GM23338 (cell line): ENCODE measurements around the gene TMEM51. TPM values are rescaled to one million over a fixed set of nuclear protein-coding genes. Genes with fewer than 3 reads are reported as not detected.

ENCODE experiments used
- ATAC-seq: fragments of 200-7000 bp; cut with Tn5 transposase; 3 replicates; pipeline ENCODE4 v1.9.1; 2020
- DNase-seq: peaks from one replicate; pipeline ENCODE4 v3.0.0-alpha.2; 2015; ENCODE audit warnings: low spot score
- H2AFZ ChIP-seq: fragments of 200-600 bp; sonication (generic); 2 replicates; pipeline ENCODE4 v1.8.0; 2016; ENCODE audit warnings: antibody characterized with exemption, mild to moderate bottlenecking, moderate library complexity
- H3F3A ChIP-seq: fragments of 200-600 bp; sonication (generic); replicated peaks from 2 replicates; pipeline ENCODE4 v1.8.0; 2017; ENCODE audit warnings: antibody characterized with exemption, mixed run types, low read depth
- H3K27ac ChIP-seq: fragments of 200-600 bp; sonication (generic); 2 replicates; pipeline ENCODE4 v1.6.1; 2016; ENCODE audit warnings: low read depth
- H3K27me3 ChIP-seq: fragments of 200-600 bp; sonication (generic); 2 replicates; pipeline ENCODE4 v1.8.0; 2016; ENCODE audit warnings: mild to moderate bottlenecking, mixed run types, moderate library complexity; ENCODE audit not compliant: insufficient read depth
- H3K36me3 ChIP-seq: fragments of 200-600 bp; sonication (generic); 2 replicates; pipeline ENCODE4 v1.8.0; 2016; ENCODE audit warnings: mild to moderate bottlenecking; ENCODE audit not compliant: insufficient read depth
- H3K4me1 ChIP-seq: fragments of 200-600 bp; sonication (generic); 2 replicates; pipeline ENCODE4 v1.8.0; 2016; ENCODE audit warnings: mild to moderate bottlenecking, moderate library complexity; ENCODE audit not compliant: insufficient read depth
- H3K4me2 ChIP-seq: fragments of 200-600 bp; sonication (generic); 2 replicates; pipeline ENCODE4 v1.7.1; 2017; ENCODE audit warnings: mixed run types
- H3K4me3 ChIP-seq: fragments of 200-600 bp; sonication (generic); 2 replicates; pipeline ENCODE4 v1.6.1; 2016; ENCODE audit warnings: mixed run types
- H3K79me2 ChIP-seq: fragments of 200-600 bp; sonication (generic); replicated peaks from 2 replicates; pipeline ENCODE4 v1.8.0; 2017; ENCODE audit warnings: mild to moderate bottlenecking; ENCODE audit not compliant: insufficient read depth
- H3K9me2 ChIP-seq: fragments of 200-600 bp; sonication (generic); 2 replicates; pipeline ENCODE4 v1.8.0; 2017; ENCODE audit not compliant: insufficient read depth
- H4K20me1 ChIP-seq: fragments of 200-600 bp; sonication (generic); replicated peaks from 2 replicates; pipeline ENCODE4 v1.8.0; 2017; ENCODE audit warnings: mild to moderate bottlenecking; ENCODE audit not compliant: insufficient read depth
- H3K27ac Mint-ChIP-seq: 2 replicates; pipeline ENCODE4 v1.8.0; 2020; ENCODE audit warnings: inconsistent platforms, mild to moderate bottlenecking, moderate library complexity, mixed read lengths
- H3K27me3 Mint-ChIP-seq: 3 replicates; pipeline ENCODE4 v1.8.0; 2022; ENCODE audit warnings: low read depth, mild to moderate bottlenecking, moderate library complexity, mixed read lengths, inconsistent platforms; ENCODE audit not compliant: insufficient read depth, poor library complexity
- H3K36me3 Mint-ChIP-seq: 3 replicates; pipeline ENCODE4 v1.8.0; 2021; ENCODE audit warnings: low read depth, mild to moderate bottlenecking, inconsistent platforms, moderate library complexity, mixed read lengths
- H3K4me1 Mint-ChIP-seq: 3 replicates; pipeline ENCODE4 v1.8.0; 2020; ENCODE audit warnings: mild to moderate bottlenecking, inconsistent platforms, mixed read lengths
- H3K4me3 Mint-ChIP-seq: 3 replicates; pipeline ENCODE4 v1.8.0; 2021; ENCODE audit warnings: moderate library complexity, mild to moderate bottlenecking, inconsistent platforms, mixed read lengths
- H3K9me3 Mint-ChIP-seq: 3 replicates; pipeline ENCODE4 v1.8.0; 2020; ENCODE audit warnings: moderate library complexity, mild to moderate bottlenecking, inconsistent platforms, mixed read lengths
- CREB1 ChIP-seq: fragments of 250-450 bp; sonication (Bioruptor Pico); IDR thresholded peaks from 2 replicates; pipeline ENCODE4 v1.5.0; 2020; ENCODE audit warnings: low read depth, mild to moderate bottlenecking, moderate library complexity
- EZH2 ChIP-seq: fragments of 200-600 bp; sonication (generic); IDR thresholded peaks from one replicate; pipeline ENCODE4 v1.8.0; 2017; ENCODE audit warnings: antibody characterized with exemption, mild to moderate bottlenecking, low read depth; ENCODE audit not compliant: unreplicated experiment
- EZH2phosphoT487 ChIP-seq: fragments of 200-600 bp; sonication (generic); IDR thresholded peaks from one replicate; pipeline ENCODE4 v1.8.1; 2018; ENCODE audit warnings: antibody characterized with exemption; ENCODE audit not compliant: unreplicated experiment
- NANOG ChIP-seq: IDR thresholded peaks from 2 replicates; pipeline ENCODE4 v1.6.1; 2016; ENCODE audit warnings: antibody characterized with exemption, borderline replicate concordance
- POLR2AphosphoS5 ChIP-seq: IDR thresholded peaks from 2 replicates; pipeline ENCODE4 v1.6.1; 2016; ENCODE audit warnings: antibody characterized with exemption, low read depth
- REST ChIP-seq: IDR thresholded peaks from one replicate; pipeline ENCODE4 v1.6.1; 2018; ENCODE audit warnings: antibody characterized with exemption; ENCODE audit not compliant: unreplicated experiment
- STAT1 ChIP-seq: IDR thresholded peaks from one replicate; pipeline ENCODE4 v1.6.1; 2016; ENCODE audit warnings: antibody characterized with exemption; ENCODE audit not compliant: unreplicated experiment
- ZNF114 ChIP-seq: fragments of 250-450 bp; sonication (Bioruptor Pico); IDR thresholded peaks from 2 replicates; pipeline ENCODE4 v1.5.0; 2020; ENCODE audit warnings: mild to moderate bottlenecking, moderate library complexity
- ZNF331 ChIP-seq: fragments of 250-450 bp; sonication (Bioruptor Pico); IDR thresholded peaks from 2 replicates; pipeline ENCODE4 v1.5.0; 2020; ENCODE audit warnings: low read depth, mild to moderate bottlenecking, moderate library complexity
- ZNF462 ChIP-seq: fragments of 250-450 bp; sonication (Bioruptor Pico); IDR thresholded peaks from 2 replicates; pipeline ENCODE4 v1.5.0; 2020; ENCODE audit warnings: mild to moderate bottlenecking, moderate library complexity
- polyA plus RNA-seq: library from polyadenylated mRNA; unstranded; fragments of >200 nt; fragmentation: Nextera tagmentation; extraction: Ambion mirVana; gene quantifications from 2 replicates; pipeline ENCODE4 v1.2.1, GENCODE V29; 2016
- total RNA-seq: library from RNA; depleted of rRNA; stranded (reverse); fragments of >200 nt; shearing (Covaris generic); gene quantifications from 2 replicates; pipeline ENCODE4 v1.2.3, GENCODE V29; 2014

Gene TMEM51
- total and polyA plus RNA-seq, 2 experiments from 2014 or later = 4.0 to 5.2 TPM

GRCh38 chr1:15139654-15140350, 13.7 kb upstream of the TMEM51 start:
- Histone ChIP-seq H3K27me3 (no peaks in the 10 kb centered on the region), H3K4me2 (0 out of 2 replicates have a peak overlapping the region, but pooled peaks have one; percentile 26), H4K20me1 (no peaks in the 10 kb centered on the region), H2AFZ (no peak overlapping the region), H3K4me1 (peaks cover 7% of the 10 kb centered on the region), H3K79me2 (no peaks in the 10 kb centered on the region), H3K36me3 (no peaks in the 10 kb centered on the region), H3F3A (no peaks in the 10 kb centered on the region), H3K9me2 (no peaks in the 10 kb centered on the region), H3K27ac (no peak overlapping the region), H3K4me3 (no peak overlapping the region)
- DNase-seq (peak; percentile 65), ATAC-seq (peak; percentile 89)
- peaks cover 9% of the 10 kb centered on the region for H3K27me3 Mint-ChIP-seq
- H3K9me3 Mint-ChIP-seq = no peaks in the 10 kb centered on the region
- H3K4me3 Mint-ChIP-seq = no peak overlapping the region
- peaks cover 12% of the 10 kb centered on the region for H3K4me1 Mint-ChIP-seq
- TF ChIP-seq POLR2AphosphoS5 (no peak), ZNF114 (no peak), ZNF331 (no peak), EZH2 (no peak), STAT1 (no peak), CREB1 (CRISPR knock-in tag) (no peak), ZNF462 (no peak), NANOG (no peak), EZH2phosphoT487 (no peak), REST (no peak)
- no peak overlapping the region for H3K27ac Mint-ChIP-seq
- H3K36me3 Mint-ChIP-seq = no peaks in the 10 kb centered on the region
